HG02870 (cell line): ENCODE data around the gene PSMC5.
"Not testable (repeated sequence)": the region's sequence is repeated elsewhere in the genome, so short reads cannot be mapped to it uniquely, and the experiment has no call there.

Experiments used
- ATAC-seq: cut with Tn5 transposase; IDR thresholded peaks from one replicate; pipeline ENCODE4 v1.9.1; 2021; ENCODE audit warnings: mild to moderate bottlenecking, moderate library complexity; ENCODE audit not compliant: unreplicated experiment

The PSMC5 gene

GRCh38 chr17:63827002-63827800 lies at the start of gene PSMC5, which contains the start of gene FTSJ3:
Gene PSMC5 (plus strand): TSS chr17:63827431. CDS start chr17:63827491, 60 bp downstream.
Gene FTSJ3 (minus strand): TSS chr17:63827663. CDS start chr17:63826902, 761 bp downstream.
- ATAC-seq = peak; percentile 80

- ATAC-seq = no peak
These were observed 46.7 kb upstream of the PSMC5 start for GRCh38 chr17:63780507-63780906.

GRCh38 chr17:63780928-63781327 lies 46.3 kb upstream of the PSMC5 start:
- ATAC-seq = no peak

GRCh38 chr17:63783522-63783921 lies 43.7 kb upstream of the PSMC5 start:
- ATAC-seq = no peak

DNA sequence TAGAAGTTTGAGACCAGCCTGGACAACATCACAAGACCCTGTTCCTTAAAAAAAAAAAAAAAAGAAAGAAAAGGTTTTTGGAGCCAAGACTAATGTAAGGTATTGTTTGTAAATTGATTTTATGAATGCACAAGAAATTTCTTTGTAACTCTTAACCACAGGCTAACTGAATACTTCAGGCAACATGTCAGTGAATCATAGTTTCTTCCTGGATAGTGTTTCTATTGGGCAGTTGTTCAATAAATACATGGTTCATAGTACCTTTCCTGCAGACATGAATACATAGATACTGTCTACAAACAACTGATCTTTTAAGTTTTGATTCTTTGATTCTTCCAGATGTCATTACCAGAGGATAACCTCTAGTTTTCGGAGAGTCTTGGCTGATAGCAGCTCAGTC lies 41.7 kb upstream of the PSMC5 start:
- no peak for ATAC-seq

GRCh38 chr17:63786117-63786516 lies 41.1 kb upstream of the PSMC5 start:
- ATAC-seq = no peak

- ATAC-seq = no peak
These were observed 40.1 kb upstream of the PSMC5 start for GRCh38 chr17:63786971-63787711.

- no peak for ATAC-seq
These were observed 37.2 kb upstream of the PSMC5 start for GRCh38 chr17:63790057-63790456.

- ATAC-seq = no peak
These were observed 35.0 kb upstream of the PSMC5 start for GRCh38 chr17:63792055-63792729.

- ATAC-seq = not testable (repeated sequence)
These were observed 30.9 kb upstream of the PSMC5 start for GRCh38 chr17:63796375-63796774.

GRCh38 chr17:63798572-63799106 lies 28.6 kb upstream of the PSMC5 start:
- ATAC-seq = no peak

- ATAC-seq = no peak
These were observed 26.4 kb upstream of the PSMC5 start for GRCh38 chr17:63800783-63801182.

DNA sequence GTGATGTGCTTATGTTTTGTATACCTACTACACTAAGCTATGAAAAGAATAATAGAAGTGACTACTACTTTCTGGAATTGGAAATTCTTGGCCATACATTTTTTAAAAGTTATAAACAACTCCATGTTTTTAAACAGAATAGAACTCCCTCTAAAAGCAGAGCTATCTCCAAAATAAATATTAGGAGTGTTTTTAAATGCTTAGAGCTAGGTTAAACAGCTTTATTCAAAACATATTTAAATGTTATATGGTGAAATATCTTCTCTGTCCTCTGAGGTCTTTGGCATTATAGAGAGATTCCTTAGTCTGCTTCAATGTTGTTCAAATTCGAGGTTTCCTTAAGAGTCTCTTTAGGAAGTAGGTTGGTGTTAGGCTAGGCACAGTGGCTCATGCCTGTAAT lies 22.9 kb upstream of the PSMC5 start:
- ATAC-seq = no peak

- no peak for ATAC-seq
These were observed 21.6 kb upstream of the PSMC5 start for GRCh38 chr17:63805591-63805990.

DNA sequence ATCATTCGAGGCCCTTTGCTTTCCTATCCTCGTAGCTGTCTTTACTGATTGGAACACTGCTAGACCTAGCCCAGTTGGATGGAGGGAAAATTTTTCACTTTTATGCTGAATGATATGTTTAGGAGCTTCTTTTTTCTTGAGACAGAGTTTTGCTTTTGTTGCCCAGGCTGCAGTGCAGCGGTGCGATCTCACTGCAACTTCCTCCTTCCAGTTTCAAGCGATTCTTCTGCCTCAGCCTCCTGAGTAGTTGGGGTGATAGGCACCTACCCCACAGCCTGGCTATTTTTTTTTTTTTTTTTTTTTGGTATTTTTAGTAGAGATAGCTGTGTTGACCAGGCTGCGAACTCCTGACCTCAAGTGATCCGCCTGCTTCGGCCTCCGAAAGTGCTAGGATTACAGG lies 17.3 kb upstream of the PSMC5 start:
- ATAC-seq = no peak

- ATAC-seq = no peak
These were observed 11.1 kb upstream of the PSMC5 start for GRCh38 chr17:63816123-63816522.

DNA sequence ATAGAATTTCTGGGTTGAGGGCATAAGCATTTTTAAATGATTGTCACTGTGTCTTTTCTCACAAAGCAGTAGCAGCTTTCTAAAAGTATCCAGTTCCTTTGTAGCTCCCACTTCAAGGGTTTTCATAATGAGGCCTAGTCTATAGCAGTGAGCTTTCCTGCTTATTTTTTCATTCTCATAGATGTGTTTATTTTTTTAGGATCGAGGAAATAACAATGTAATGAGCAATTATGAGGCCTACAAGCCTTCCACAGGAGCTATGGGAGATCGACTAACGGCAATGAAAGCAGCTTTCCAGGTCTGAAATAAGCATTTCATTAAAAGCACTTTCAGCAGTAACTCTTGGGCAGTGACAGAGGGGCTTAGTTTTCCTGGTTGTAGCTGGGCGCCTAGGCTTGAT lies 10.6 kb upstream of the PSMC5 start:
- no peak for ATAC-seq

DNA sequence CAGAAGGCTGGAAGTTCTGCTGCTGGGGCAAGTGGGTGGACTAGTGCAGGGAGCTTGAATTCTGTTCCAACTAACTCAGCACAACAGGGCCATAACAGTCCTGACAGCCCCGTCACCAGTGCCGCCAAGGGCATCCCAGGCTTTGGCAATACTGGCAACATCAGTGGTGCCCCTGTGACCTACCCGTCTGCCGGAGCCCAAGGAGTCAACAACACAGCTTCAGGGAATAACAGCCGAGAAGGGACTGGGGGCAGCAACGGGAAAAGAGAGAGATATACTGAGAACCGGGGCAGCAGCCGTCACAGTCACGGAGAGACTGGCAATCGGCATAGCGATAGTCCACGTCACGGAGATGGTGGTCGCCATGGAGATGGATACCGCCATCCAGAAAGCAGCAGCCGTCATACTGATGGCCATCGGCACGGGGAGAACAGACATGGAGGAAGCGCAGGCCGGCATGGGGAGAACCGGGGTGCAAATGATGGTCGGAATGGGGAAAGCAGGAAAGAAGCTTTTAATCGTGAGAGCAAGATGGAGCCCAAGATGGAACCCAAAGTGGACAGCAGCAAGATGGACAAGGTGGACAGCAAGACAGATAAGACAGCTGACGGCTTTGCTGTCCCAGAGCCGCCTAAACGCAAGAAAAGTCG lies 9.4 kb upstream of the PSMC5 start:
- no peak for ATAC-seq

DNA sequence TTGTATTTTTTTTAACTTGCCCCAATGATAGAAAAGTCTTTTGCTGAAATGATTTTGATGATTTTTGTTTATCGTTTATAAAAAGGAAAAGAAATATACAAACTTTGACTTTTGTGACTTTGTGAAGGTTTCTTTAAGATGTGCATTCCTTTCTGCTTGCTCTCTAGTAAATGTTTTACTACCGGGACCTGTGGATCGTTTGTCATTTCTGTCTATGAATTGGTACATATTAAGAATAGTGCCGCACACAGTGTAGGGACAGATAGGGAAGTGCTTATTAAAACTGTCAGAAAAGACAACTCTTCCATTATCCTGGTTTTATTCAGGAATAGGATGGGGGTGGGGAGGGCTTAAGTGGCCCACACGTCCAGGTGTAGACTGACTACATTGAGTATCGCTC lies 8.1 kb upstream of the PSMC5 start:
- no peak for ATAC-seq

GRCh38 chr17:63819585-63820537 lies 7.4 kb upstream of the PSMC5 start:
- ATAC-seq = no peak
